HG03159 (cell line): ENCODE results near the gene ZNF317.

Experiments used
- ATAC-seq: cut with Tn5 transposase; IDR thresholded peaks from one replicate; pipeline ENCODE4 v1.9.1; 2021; ENCODE audit warnings: mild to moderate bottlenecking, moderate library complexity; ENCODE audit not compliant: unreplicated experiment

ZNF317 gene

DNA sequence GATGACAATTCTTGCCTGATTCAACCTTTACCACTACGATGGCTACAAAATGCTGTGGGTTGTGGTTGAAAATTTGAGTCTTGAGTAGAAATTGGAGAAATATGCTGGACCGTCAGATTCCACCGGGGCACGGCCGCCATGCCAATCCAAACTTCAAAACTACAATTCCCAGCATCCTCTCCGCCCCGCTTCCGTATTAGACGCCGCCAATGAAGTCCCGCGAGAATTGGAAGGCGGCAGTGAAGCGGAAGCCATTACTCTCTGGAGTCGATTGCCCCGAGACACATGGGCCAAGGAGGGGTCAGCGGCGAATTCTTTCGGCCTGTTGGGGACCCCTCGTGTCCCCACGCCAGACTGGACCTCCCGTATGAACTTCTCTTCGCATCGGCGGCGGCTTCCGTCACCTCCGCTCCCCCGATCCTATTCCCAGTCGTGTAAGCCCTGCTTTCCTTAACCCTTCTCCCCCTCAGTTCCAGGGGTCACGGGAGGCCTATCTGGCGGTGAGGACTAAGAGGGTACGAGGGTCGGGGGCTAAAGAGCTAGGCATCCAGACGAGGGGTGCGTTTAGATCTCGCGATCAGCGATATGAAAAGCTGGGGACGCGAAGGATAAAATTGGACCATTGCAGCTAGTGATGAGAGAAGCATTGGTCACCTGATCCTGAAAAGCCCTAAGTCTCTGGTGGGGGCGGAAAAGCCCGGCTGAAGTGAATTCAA is at the start of gene ZNF317:
ZNF317 (plus strand) TSS at position 239 of the 716 bp plus-strand sequence. CDS start 15,620 bp downstream, outside the sequence.
- peak; percentile 92 for ATAC-seq

DNA sequence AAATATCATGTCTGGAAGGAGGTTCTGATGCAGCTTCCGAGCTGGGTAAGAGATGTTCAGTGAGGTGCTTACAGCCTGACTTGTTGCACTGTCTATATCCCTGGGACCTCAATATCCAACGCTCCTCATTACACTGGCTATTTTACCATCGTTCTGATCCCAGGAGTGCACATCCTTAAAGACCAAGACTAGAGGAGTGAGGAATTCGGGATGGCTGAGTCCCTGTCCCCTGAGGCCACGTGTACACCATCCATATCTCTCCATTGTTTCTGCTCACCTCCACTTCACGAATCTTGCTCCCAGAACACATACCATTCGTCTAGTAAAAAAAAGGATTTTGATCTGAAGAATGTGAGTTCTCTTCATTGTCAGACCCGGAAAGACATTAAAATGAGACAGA is 32.8 kb upstream of the ZNF317 start, which contains the start of gene OR7G2:
OR7G2 (minus strand) TSS at position 101 of the 400 bp plus-strand sequence. CDS start 4,232 bp downstream, outside the sequence.
- ATAC-seq: no peak

DNA sequence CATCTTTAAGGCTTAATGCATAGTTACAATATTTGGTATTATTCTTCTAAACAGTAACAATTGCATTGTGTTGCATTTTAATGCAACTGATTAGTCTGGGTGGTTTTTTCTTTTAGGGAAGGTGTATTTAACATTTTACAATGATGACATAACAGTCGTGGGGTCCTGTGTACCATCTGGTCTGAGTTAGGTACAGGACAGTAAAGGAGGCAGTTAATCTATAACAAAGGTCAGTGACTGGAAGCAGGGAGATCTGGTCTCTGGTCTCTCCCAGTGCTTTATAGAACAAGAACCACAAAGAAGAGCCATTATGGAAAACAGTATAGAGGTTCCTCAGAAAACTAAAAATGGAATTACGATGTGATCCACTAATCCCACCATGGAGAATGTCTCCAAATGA is 30.2 kb upstream of the ZNF317 start:
- no peak for ATAC-seq

DNA sequence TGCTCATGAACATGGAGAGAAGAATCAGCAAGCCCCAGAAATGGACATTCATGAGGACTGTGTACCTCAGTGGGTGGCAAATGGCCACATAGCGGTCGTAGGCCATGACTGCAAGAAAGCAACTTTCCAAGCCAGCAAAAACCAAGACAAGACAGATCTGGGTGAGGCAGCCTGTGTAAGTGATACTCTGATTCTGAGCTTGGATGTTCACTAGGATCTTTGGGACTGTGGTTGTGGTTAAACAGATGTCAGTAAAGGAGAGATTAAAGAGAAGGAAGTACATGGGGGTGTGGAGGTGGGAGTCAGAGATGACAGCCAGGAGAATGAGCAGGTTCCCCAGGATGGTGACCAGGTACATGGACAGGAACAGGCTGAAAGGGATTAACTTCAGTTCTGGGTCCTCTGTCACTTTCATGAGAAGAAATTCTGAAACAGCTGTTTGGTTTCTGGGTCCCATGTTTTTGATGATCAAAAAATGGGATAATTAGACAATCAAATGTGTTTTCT is 24.8 kb upstream of the ZNF317 start, which contains the start of gene OR7G1:
OR7G1 (minus strand) TSS at position 457 of the 507 bp plus-strand sequence; CDS start at position 457, 0 bp downstream.
- no peak for ATAC-seq

DNA sequence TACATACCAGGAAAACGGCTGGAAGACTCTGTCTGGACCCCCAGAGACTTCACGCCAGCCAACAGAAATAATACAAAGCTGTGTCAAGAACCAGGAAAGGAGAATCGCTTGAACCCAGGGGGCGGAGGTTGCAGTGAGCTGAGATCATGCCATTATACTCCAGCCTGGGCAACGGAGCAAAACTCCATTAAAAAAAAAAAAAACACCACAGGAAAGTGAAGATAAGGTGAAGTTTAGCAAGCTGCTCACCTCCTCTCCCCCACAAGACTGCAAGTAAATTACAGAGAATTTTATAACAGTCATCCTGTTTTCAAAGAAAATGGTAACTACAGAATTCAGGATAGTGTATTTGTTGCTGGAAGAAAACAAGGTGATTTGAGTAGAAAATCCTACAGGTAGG is 23.6 kb upstream of the ZNF317 start:
- ATAC-seq: no peak

DNA sequence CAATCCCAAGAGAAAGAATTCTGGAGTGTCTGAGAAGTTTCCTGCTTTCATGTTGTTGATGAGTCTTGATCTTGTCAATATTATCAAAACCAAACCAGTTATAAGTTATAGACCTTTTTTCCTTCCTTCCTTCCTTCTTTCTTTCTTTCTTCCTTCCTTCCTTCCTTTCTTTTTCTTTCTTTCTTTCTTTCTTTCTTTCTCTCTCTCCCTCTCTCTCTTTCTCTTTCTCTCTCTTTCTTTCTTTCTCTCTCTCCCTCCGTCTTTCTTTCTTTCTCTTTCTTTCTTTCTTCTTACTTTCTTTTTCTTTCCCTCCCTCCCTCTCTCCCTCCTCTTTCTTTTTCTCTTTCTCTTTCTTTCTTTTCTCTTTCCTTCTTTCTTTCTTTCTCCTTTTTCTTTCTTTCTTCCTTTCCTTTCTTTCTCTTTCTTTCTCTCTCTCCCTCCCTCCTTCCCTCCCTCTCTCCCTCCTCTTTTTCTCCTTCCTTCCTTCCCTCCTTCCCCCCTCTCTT is 13.2 kb upstream of the ZNF317 start, which contains the start of gene OR7G3:
OR7G3 (minus strand) TSS at position 51 of the 506 bp plus-strand sequence; CDS start at position 51, 0 bp downstream.
- ATAC-seq: no peak

DNA sequence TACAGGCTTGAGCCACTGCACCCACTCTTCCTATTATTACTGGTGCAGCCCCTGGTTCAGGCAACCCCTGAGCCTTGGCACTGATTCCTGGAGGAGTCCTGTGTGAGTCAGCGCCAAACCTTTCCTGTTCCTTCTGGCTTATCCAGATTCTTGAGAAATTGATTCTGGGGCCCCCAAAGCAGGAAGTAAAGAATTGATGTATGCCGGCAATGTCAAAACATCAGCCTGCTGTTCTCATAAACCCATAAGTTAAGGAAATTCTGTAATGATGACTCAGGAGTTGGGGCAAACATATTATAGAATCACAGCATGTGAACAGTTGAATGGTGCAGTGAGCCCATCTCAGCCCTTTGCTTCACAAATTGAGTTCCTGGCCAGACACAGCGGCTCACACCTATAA is 12.0 kb upstream of the ZNF317 start:
- ATAC-seq: no peak

DNA sequence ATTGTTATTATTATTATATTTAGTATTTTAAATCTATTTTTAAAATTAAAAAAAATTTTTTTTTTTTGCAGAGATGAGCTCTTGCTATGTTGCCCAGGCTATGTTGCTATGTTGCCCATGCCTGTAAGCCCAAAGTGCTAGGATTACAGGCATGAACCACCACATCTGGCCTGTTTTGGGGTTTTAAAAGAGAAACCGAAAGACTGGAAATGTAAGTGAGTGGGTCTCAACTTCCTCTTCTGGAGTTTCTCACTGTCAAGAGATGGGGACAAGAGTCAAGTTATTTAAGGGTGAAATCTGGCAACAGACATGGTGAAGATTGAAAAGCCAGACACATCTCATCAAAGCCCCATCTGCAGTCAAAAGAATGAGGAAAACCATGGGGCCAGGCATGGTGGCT is 9.2 kb upstream of the ZNF317 start:
- no peak for ATAC-seq

DNA sequence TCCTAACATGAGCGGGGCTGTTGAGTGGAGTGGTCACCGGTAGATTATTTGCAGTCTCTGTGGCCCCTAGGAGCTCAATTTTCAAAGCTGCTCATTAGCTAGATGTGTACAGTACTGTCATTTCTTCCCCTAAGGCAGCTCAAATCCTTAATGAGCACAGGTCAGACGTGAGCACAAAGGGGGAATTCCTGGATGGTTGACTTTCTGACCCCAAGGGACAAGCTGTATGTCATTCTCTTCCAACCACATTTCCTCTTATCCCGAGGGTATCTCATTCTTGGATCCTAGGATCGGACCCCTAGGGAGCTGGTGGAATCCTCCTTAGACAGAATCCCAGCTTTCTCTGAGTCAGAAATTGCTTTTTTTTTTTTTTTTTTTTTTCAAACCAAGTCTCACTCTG is 7.8 kb upstream of the ZNF317 start:
- no peak for ATAC-seq

DNA sequence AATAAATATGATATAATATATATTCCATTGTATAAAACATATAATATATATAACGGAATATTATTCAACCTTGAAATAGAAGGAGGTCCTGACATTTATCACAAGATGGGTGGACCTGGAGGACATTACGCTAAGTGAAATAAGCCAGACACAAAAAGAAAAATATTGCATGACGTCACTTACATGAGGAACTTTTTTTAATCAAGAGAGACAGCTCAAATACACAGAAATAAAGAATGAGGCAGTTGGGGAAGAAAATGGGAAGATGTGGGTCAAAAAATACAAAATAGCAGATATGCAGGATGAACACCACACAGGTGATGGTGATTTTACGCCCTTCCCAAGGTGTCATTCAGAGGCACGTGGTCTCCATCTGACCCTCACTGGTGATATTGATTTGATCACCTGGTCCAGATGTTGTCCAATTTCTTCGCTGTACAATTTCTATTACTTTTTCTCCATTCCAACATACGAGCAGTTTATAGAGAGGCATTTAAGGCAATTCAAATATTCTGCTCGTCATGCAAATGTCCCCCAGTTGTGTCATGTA is 513 bp upstream of the ZNF317 start:
- no peak for ATAC-seq

DNA sequence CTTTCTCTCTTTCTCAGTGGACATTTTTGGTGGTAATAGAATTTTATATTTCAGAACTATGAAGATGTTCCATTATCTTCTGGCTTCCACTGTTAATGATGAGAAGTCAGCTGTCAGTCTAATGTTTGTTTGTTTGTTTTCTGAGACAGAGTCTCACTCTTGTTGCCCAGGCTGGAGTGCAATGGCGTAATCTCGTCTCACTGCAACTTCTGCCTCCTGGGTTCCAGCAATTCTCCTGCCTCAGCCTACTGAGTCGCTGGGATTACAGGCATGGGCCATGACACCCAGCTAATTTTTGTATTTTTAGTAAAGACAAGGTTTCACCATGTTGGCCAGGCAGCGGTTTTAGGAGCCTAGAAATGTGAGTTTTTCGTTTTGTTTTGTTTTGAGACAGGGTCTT is 4.7 kb downstream of the ZNF317 start:
- ATAC-seq: no peak

DNA sequence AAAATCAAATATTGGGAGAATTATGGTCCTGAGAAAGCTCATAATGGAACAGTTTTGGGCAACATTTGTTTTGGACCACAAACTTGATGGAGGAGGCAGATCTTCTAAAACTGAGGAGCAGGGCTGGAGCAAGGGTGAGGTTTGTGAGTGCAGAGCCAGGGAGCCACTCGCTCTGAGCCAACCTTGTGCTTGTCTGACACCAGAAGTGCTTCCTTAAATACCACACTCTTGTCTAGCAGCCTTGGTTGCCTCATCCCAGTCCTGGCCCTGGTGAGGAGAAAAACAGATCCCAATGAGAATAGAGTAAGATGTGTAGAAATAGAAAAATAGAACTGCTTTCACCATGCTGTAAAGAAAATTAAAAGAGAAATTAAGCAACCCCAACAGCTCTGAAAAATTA is 6.7 kb downstream of the ZNF317 start:
- no peak for ATAC-seq

DNA sequence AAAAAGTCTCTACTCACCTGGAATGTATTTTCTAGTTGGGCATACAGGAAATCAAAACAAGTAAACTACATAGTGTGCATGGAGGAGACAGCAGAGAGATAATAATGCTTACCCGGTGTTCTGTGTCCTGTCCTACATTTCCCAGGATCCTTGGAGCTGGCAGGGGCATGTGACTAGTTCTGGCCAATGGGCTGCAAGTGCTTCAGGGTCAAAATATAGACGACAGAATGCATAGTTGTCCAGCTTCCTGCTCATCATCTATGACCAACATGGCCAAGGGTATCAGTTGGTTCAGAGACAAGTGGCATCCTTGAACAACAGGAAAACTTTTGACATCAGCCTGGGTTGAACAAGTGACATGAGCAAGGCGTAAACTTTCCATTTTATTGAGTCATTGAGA is 8.5 kb downstream of the ZNF317 start:
- no peak for ATAC-seq

DNA sequence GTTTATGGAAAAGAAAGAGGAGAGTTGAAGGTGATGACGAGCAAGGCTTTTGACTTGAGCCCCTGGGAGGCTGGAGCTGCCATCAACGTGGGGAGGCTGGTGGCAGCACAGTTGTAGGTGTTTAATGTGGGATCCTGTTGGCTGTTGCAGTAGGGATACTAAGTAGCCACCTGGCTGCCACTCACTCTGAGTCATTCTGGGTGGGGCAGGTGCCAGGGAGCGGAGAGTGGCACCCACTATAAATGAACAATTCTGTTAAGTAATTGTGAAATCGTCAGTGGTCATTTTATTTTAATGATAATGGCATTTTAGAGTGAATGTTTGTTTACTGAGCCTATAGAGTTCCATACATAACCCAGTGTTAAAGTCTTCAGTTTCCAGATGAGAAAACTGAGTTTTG is 9.8 kb downstream of the ZNF317 start:
- no peak for ATAC-seq

DNA sequence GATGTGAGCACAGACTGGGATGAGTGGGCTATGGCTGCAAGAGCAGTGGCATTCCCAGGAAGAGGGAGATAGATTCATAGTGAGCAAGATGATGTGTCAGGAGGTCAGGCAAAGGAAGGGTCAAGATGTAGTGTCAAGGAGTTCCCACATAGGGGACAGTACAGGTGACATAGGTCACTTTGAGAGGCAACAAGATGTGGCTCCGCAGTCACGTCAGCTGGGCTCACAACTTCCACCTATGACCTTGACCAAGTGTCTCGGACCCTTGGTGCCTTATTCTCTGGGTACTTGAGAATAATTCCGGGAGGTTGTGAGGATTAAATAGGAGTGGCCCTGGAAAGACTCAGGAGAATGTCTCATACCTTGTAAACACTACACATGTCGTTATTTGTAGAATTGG is 10.5 kb downstream of the ZNF317 start:
- no peak for ATAC-seq

DNA sequence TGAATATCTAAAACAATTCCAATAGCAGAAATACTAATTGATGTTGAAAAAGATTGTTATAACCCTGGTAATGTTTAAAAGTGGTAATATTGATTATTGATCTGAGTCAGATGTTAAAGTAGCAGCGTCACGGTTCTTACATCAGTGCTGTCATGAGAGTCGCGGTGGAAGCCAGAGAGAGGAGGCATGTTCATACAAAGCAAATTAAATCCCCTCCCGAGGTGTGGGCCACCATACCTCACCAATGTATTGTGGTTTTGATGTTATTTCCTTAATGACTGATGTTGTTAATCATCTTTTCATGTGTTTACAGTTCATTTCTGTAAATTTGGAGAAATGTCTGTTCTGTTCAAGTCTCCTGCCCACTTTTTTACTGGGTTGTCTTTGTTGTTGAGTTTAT is 11.2 kb downstream of the ZNF317 start:
- ATAC-seq: no peak

DNA sequence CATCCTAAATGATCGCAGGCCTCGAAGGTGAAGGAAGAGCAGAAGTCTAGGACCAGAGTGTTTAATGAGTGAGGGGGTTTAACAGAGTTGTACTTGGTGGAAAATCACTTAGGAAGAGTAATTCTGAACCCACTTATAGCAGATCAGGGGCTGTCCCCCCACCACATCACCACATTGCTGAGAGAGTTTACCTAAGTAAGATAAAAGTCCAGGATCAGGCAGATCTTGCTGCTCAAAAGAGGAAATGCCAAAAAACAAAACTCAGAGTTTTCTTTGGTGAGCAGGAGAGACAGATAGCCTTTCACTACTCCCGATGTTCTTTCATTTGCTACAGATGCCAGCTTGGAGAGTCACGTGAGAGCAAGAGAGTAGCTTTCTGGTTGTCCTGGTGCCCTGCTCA is 15.4 kb downstream of the ZNF317 start:
- ATAC-seq: no peak

DNA sequence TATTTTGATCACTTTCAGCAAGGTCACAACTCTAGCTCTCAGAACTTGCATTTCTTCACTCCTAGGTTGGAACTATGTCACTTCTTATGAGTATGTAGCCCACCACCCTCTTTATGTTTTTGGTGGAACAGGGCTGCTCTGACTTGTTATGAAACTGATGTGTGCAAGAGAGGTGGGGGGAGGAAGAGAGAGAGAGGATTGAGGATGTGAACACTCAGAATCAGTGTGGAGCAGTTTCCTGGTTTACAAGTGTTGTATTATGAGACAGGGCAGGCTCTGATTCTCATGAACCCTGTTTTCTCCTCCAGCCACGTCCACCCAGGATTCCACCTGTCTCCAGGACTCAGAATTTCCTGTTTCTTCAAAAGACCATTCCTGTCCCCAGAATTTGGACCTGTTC is 16.1 kb downstream of the ZNF317 start:
- ATAC-seq: no peak

DNA sequence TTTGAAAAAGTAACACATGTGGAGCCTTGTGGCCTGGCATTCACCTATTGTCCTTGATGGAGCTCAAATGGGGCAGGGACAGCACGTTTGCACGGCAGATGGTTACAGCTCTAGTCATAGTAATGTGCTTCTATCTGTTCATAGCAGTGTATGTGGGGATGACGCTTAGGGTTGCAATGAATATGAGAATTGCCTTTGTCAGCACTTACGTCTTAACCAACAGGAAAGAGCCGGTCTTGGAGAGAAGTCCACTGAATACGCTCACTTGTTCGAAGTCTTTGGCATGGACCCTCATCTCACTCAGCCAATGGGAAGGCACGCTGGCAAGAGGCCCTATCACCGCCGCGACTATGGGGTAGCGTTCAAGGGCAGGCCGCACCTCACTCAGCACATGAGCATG is 19.7 kb downstream of the ZNF317 start:
- ATAC-seq: no peak

DNA sequence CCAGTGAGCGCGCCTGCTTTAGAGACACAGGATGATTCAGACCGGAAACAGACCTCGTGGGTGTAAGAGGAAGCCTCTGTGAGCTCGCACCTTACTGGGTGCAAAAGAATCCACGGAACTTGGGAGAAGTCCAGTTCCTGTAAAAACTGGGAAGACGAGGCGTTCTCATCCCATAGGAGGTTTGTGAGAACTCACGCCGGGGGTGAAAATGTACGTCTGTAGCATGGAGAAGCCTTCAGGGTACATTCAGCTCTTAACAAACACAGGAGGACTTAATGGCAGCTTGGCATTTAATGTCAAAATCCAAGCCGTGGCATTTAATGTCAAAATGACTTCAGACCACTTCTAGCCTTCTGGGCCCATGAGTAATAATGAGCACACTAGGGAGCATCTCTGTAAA is 21.2 kb downstream of the ZNF317 start:
- ATAC-seq: no peak

DNA sequence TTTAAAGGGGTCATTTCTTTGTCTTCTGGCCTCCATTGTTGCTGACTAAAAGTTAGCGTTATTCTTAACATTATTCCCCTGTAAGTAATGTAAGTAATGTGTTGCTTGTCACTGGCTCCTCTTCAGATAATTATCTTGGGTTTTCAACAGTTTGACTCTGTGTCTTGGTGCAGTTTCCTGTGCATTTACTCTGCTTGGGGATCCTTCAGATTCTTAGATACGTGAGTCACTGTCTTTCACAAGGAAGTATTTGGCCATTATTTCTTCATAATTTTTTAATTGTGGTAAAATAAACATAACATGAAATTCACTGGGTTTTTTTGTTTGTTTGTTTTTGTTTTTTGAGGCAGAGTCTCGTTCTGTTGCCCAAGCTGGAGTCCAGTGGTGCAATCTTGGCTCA is 25.1 kb downstream of the ZNF317 start:
- no peak for ATAC-seq

DNA sequence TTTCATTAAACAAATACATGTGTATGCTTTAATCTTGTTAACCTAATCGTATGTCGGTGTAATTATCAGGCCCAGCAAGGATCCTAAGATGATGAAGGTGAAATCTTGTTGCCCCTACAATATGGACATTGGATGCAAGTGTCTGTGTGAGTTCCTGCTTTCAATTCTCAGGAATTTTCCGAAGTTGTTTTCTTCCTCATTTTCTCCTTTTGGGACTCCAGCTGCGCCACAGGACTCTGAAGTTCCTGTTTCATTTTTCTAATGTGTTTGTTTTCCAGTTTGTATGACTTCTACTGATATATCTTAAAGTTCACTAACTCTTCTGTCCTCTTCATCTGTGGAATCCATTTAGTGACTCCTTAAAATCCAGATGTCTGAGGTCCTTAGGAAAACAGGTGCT is 26.6 kb downstream of the ZNF317 start:
- ATAC-seq: no peak
